NK-92 treated with Interleukin-12 subunit alpha and Interleukin-12 subunit beta, amount 100 ng/mL, for 24 hours (cell line): ENCODE data around the gene KLF5.

ENCODE experiments used
- DNase-seq: peaks from one replicate; lab custom pipeline; 2025; lab: John Stamatoyannopoulos, UW

The KLF5 gene

GRCh38 chr13:73059460-73060250 lies 850 bp downstream of the KLF5 start:
- no peak for DNase-seq

DNA sequence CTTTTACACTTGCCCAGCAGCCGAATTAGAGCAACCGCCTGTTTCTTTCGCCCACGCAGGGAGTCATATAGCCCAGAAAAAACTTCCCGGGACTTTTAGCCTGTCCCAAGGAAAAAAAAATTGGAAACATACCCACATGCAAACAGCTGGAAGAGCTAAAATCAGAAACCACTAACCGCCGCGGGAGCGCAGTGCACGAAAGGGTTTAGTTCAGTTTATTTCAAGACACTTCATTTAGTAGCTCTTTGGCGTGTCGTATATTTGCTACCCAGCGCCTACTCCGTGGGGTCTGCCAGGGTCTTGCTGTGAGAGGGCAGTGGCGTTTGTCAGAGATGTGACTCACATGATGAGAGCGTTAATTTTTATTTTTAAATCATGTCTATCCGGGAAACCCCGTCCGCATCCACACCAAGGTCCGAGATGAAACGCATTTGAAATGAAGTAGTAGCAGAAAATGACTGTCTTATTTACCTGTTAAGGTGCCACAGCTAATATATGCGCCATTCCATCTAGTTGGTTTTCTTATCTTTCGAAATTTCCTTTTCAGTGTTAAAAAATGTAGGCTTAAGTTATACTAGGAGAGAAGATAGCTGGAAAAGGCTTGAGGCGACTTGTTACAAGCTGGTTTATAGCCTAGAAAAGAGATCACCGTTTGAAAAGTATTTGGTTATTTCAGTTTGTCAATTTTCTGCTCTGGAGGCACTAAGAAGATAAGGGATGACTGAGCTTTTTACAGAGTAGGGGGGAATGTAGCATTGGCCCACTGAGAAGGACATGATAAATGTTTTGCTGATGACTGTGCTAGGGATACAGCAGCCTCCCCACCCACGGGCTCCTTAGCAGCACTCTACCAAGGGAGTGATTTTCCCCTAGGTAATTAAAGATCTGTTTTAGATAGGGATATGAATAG lies 1.7 kb downstream of the KLF5 start:
- DNase-seq, result no peak

DNA sequence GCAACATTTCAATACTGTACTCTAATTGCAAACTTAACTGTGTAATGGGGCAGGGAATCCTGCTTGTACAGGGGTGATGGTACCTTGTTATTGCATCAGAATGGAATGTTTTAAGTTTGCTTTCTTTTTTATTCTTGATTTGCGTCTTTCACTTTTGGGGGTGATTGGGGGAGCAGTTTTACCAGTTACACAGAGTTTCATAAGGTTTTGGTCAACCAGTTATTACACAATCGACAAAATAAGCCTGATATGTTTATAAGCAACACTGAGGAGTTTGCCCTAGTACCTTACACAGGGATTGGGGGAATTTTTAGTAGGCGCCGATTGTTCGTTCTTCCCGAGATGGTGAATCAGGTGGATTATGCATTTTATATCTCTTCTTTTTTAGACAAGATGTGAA lies 2.7 kb downstream of the KLF5 start:
- no peak for DNase-seq

DNA sequence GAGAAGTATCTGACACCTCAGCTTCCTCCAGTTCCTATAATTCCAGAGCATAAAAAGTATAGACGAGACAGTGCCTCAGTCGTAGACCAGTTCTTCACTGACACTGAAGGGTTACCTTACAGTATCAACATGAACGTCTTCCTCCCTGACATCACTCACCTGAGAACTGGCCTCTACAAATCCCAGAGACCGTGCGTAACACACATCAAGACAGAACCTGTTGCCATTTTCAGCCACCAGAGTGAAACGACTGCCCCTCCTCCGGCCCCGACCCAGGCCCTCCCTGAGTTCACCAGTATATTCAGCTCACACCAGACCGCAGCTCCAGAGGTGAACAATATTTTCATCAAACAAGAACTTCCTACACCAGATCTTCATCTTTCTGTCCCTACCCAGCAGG lies 3.1 kb downstream of the KLF5 start:
- DNase-seq, result no peak

GRCh38 chr13:73062468-73062867 lies 3.7 kb downstream of the KLF5 start:
- DNase-seq, result no peak

DNA sequence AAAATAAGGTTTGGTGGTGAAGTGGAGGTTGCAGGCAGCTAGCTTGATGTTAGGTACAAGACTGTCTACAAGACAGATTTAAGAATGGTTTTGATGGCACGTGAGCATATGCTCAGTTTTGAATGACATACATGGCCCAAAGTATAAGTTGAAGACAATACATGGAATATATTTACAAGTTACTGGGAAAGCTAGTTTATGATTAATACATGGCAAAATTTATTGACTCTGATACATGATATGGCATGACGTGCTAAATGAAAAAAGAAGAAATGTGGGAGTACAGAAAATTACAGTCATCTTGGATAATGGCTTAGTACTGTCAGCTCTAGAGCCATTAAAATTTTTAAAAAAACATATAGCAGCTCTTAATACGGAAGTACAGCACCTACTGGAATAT lies 4.4 kb downstream of the KLF5 start:
- no peak for DNase-seq

DNA sequence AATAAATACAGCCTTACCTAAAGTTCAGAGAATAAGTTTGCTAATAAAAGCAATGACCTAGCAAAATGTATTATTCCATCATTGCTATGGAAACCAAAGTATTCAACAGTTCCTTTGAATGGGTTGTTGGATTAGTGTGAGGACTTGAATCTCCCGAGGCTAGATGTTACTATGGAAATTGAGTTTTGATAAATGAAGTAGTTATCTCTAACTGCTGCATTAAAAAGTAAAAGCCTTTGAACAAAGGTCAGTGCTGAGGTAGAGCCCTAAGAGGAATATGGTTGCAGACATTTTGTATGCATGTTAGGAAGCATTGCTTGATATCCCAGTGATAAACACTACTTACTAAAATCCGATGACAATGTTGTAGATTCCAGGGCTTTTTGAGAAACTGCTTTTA lies 6.2 kb downstream of the KLF5 start:
- DNase-seq, result no peak

DNA sequence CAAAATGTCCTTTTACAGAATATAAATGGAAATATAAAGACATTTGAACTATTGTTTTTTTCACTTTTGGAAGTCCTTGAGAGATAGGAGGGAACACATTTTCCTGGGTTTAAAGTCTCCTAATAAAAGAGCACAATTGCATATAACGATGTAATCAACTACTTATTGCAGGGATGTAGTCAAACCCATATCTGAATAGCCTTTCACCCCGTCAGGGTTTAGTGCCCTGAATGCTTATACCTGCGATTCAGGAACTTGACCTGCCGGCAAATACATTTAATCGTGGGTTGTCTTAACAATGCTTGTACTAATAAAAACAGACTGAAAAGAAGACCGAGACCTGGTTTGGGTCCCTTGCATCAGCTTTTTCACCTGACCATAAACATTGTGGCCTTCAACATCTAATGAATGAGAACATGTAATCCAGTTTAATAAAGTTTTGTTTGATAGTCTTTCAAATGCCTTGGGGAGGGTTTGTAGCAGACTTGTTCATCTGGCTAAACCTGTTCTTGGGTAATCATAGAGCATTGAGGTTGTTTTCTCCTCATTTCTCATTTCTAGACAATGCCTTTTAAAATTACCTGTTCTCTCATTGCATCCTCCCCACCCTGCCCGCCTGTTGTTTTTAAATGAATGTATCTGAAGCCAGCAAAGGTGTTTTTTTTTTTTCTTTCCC lies 7.0 kb downstream of the KLF5 start:
- no peak for DNase-seq

GRCh38 chr13:73069206-73069805 lies 10.5 kb downstream of the KLF5 start:
- no peak for DNase-seq

- DNase-seq, result no peak
Observed at GRCh38 chr13:73070451-73071098, 11.8 kb downstream of the KLF5 start.

- no peak for DNase-seq
Observed at GRCh38 chr13:73072239-73072900, 13.6 kb downstream of the KLF5 start.

DNA sequence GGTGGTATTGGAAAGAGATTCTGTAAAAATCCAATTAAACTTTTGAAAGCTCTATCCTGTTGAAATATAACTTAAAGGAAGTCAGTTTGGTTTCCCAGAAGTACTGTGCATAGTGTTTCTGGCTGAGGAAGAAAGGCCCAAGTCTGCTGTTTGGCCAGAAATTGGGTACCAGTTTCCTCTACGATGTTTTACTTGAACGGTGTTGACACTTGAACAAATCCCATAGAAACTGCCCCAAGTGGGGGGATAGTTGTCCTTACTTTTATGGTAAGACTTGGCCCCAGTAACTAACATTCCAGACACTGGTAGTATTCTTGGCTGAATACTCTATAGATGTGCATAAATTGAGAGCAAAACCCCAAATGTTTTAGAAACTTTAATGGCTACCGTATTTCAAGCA lies 14.2 kb downstream of the KLF5 start:
- DNase-seq, result no peak

DNA sequence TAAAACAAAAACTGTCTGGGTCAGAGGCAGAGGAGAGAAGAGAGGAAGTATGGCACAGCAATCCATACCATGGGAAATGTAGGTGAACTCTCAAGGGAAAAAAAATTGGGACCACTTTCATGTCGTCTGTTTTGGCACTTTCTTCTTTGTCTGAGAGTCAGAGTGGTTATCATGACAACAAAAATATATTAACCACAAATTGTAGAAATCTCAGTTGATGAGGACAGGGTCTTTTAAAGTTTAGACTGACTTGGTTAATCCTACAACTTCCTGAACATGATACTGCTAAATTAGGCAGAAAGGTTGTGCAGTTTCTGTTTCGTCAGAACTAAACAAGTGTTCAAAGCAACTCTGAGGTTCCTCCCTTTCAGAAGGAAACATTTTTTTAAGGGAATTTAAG lies 15.2 kb downstream of the KLF5 start:
- DNase-seq, result no peak

DNA sequence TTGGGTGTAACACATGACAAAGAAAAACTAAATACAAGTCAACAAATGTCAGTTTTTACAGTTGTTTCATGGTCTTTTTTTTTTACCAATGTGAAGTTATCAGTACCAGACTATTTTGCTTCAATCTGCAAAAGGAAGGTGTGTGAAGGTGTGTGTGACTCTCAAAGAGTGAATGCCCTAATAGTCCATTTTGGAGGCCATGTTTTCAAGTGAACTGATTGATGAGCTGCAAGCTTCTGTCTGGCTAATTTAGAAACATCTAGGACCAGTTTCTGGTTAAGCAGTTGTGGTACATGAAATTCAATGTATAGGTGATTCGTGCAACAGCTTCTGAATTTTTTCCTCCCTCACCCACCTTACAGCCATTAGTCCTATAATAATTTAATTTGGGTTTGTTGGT lies 16.1 kb downstream of the KLF5 start:
- no peak for DNase-seq

- DNase-seq, result no peak
Observed at GRCh38 chr13:73075546-73075945, 16.7 kb downstream of the KLF5 start.

GRCh38 chr13:73075954-73076353 lies 17.1 kb downstream of the KLF5 start:
- no peak for DNase-seq

GRCh38 chr13:73077865-73078264 lies 19.1 kb downstream of the KLF5 start:
- no peak for DNase-seq

GRCh38 chr13:73079359-73079758 lies 20.6 kb downstream of the KLF5 start:
- no peak for DNase-seq

DNA sequence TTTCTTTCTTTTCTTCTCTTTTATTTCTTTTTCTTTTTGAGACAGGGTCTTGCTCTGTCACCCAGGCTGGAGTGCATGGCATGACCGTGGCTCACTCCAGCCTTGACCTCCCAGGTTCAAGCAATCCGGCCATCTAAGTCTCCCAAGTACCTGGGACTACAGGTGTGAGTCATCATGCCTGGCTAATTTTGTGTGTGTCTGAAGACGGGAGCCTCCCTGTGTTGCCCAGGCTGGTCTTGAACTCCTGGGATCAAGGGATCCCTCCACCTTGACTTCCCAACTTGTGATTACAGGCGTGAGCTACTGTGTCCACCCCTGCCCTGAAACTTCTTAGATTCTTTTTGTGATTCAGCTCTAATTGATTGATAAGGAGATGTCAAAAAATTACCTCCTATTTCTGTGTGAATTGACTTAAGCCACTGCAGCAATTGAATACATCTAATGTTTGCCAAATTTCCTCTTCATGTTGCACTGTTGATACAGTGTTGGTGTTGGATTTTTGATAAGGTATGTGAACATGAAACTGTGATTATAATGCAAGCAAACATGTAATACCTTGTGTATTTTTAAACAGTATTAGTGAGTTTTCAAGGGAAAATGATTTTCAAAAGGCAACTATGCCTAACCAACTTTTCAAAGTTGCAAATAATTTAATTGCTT lies 22.6 kb downstream of the KLF5 start:
- no peak for DNase-seq

GRCh38 chr13:73082471-73082870 lies 23.7 kb downstream of the KLF5 start:
- DNase-seq, result no peak

DNA sequence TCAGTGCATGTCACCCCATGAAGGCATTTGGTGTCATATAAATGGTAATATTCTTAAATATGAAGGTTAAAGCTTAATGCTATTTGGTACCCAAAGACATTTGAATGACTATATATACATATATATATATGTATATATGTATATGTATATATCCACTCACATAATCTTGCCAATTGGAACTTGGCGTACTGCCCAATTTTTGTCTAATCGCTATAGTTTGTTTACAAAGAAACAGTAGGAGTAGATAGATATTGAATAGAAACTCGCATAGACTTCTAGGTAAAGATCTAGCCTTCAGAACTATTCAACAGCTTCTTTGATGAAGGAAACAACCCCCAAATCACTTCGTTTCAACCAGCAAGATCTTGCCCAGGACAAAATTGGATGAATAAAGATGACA lies 24.1 kb downstream of the KLF5 start:
- no peak for DNase-seq
